NCI-H2227 (cell line): ENCODE results near the gene CD44.

Experiments used
- DNase-seq: peaks from one replicate; lab custom pipeline; 2025; ENCODE audit not compliant: unreplicated experiment; lab: John Stamatoyannopoulos, UW

Gene CD44

DNA sequence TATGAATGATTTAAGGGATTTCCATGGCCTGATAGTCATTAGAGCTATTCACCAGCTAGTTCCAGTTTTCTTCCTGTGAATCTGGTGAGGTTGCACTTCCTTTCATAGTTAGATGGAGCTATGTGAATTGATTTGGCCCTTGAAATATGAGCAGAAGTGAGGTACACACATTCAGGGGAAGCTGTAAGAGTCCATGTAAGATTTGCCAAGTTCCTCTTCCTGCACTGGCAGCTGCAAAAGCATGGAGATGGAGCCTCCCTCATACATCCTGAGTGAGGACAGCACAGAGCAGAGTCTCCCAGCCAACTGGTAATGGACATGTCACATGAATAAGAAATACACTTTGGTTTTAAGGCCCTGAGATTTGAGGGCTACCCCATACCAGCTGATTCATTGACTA is 111.7 kb downstream of the CD44 start:
- DNase-seq, result no peak

DNA sequence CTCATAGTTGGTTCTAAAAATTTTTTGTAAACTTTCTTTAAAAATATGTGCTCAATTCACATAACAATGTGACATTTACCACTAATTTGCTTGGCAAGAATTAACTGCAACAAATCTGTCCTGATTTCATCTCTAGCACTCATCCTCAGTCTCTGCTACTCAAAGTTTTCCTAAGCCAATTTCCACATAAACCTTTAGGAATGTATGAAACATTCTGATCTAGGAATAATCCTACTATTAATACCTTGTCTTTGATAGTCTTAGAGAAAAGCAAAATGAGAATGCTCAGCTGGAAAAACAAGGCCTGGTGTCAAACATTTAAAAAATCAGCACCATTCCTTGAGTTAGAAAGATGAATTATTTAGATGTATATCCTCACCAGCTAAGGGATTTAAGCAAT is 114.3 kb downstream of the CD44 start:
- DNase-seq, result no peak

DNA sequence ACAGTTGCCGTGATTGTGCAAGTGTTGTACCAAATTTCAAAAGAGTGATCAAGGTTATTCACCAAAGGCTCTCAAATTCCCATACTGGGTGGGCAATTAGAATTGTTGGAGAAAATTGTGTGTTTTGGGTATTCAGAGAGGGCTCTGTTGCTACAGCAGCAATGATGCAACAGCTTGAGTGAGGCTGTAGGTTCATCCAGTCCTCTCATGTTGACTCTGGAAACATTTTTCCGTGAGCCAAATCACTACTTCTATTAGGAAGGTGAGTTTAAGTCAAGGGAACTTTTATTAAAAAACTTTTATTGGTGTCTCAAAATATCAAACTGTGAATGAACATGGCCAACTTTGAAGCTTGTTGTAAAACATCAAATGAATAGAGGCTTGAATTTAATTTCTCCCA is 116.5 kb downstream of the CD44 start:
- no peak for DNase-seq

DNA sequence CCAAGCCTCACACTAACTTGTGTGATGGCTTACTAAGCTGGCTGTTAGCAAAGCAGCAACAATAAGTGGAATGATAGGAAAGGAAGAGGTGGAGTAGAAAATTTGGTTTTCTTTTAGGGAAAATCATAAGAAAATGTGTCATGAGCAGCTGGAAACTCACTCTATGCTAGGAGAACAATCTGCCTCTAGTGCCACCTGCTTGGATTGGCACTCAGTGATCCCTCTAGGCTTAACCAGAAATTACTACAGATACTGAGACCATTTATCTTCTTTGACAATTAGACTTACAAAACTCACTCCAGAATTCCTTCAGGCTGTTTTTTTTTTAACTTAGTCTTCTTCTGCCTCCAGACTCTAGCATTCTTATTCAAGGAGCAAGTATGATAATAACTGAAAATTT is 117.3 kb downstream of the CD44 start:
- no peak for DNase-seq

DNA sequence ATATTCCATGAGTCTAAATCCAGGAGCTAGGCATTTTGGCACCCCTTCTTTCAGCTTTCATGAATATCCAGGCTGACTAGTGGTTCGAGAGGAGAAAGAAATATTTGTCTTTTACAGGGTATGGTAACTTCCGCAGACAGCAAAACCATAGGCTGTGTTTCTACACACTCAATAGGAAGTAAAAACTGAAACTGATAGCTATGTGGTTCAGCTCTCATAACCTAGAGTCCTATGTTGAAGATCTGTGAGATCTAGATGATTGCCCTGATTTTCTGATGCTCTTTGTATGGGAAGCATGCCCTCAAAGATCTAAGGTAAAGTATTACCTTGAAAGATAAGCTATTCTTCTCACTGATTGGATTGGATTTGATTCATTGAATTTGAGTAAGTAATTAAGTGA is 118.3 kb downstream of the CD44 start:
- no peak for DNase-seq

DNA sequence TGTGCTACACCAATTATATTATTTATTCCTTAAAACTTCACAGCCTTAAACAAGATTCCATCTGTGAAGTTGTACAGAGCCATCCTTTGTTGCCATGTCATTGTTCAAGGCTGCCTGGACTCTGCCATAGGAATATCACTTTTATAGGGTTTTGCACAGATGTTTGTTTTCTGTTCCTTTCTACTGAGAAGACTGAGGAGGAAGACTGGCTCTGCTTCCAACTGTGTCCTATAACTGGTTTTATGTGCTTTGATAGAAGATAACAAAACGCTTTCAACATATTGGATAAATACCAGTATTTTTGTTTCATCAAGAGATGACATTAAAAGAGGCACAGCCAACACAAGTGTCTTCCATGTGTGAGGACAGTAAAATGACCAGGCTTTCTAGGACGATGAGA is 120.6 kb downstream of the CD44 start:
- no peak for DNase-seq

DNA sequence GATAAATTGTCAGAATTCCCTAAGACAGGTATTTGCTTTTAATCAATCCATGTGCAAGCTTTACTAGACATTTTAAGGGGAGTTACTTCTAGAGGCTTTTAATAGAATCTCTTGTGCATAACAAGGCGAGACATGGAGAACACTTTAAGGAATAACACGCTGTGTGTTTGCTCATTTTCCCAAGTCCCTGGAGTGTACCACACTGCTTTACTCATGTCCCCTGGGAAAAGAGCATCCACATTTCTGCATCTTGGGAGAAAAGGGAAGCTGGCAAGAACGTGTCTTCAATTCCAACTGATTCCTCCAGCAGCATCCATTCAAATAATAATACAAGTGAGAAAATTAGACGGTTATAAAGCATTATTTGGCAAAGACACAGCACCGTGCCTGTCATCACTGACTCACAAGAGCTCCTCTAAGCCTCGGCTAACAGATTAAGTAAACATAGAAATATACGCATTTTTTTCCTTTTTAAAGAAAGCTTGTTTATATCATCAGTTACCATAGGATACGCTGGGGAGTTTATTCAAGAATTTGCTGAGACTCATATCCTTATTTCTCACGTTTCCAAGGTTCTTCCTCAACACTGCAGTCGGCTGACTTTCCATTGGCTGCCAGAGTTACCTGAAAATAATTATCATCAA is 121.5 kb downstream of the CD44 start:
- no peak for DNase-seq

DNA sequence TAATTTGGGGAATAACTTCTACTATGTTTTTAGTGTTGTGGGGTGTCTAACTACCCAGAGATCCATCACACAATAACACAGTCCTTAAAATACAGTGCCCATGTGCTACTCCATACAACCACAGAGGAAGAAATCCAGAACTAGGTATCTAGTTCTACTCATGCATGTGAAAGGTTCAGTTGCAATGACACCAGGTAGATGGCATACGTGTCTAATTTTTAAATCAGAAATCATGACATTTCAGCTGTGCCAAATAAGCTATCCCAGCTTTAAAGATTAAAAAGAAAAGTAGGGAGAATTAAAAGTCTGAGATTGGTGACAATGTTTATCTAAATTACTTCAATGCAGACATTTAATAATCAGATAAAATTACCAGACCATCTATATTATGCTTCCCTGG is 122.2 kb downstream of the CD44 start:
- no peak for DNase-seq

DNA sequence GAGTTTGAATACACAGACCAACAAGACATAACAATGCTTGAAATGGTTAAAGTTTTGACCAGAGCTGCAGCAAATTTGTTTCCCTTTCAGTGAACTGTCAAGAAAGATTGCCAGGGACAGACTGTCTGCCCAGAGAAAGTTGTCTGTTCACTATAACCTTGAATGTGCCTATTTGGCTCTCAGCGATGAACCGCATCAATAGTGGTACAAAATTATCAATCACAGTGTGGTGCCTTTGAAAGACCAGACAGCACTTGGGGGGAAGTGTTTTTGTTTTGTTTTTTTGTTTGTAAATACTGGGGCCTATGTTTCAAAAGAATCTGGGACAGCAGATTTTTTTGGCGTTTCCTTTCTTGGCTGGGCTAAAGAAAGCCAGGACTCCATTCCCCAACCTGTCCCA is 123.1 kb downstream of the CD44 start:
- DNase-seq, result no peak

DNA sequence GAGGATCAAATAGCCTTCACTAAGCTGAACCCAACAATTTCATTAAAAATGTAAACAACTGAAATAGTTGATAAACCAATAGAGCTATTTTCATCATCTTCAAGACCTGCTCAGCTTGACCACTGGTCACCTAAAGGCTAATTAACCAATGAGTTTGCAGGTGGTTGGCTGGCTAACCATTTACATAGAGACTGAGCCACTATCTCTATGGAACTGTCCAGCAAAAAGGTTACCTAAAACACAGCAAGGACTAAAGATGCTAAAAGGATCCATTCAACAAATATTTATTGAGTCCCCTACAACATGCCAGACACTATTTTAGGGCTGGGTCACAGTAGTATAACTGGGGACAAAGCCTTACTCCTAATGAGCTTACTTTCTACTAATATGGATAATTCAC is 123.8 kb downstream of the CD44 start:
- no peak for DNase-seq

DNA sequence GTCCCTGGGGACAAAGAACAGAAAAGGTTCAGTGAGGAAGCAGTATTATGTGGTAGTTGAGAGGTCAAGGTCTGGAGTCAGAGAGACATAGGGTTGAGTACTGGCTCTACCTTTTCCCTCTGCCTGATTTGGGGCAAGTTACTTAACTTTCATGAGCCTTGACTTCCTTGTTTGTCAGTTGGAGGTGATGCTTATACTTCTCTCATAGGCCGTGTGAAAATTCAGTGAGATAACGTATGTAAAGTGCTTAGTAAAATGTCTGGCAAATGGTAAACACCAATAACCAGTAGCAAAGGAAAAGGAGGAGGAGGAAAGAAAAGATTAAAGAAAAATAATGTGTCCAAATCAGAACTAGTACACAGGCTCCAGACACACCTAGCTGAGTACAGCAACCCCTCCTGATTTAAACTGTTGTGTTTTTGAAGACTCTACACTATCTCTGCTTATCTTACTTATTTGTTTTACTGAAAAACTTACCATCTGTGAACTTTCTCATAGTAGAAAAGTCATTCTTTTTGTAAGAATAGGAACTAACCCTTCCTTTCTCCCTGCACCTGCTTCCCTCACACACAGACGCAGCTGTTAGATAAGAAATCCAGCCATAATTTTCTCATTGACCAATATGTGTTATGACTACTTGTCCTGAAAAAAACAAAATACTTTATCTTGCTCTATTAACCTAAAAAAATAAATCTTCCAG is 126.9 kb downstream of the CD44 start:
- DNase-seq, result no peak

DNA sequence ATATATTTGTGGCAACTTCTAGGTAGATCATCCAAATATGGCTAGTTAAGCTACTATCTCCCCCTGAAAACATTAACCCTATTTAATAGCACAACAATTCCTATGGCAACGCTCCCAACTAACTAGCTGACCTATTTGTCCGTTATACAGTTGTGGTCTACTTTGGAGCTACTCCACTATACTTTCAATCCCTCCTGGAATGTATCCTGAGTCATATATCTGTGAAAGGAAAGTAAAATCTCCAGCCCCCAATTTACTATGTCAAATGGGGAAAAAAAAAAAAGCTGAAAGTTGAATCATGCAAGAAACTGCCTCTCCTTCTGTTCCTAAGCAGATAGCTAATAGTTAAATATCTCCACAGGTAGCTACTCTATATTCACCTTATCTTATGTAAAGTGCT is 128.5 kb downstream of the CD44 start:
- no peak for DNase-seq

DNA sequence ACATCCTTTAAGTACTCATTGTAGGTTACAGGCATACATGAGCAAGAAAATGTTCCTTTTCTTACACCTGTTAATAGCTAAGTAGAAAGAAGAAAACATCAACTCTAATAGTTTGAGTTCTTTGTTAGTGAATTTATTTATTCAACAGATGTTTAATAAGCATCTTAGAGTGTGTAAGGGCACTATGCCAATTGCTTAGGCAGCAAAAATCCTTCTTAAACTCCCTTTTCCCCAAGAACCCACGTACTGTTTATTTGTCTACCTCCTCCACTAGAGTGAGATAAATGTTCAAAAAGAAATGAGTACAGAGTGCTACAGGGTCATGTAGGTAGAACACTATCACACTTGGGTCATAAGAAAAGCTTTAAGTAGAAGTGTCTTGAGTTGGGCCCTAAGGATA is 131.4 kb downstream of the CD44 start:
- DNase-seq, result no peak

DNA sequence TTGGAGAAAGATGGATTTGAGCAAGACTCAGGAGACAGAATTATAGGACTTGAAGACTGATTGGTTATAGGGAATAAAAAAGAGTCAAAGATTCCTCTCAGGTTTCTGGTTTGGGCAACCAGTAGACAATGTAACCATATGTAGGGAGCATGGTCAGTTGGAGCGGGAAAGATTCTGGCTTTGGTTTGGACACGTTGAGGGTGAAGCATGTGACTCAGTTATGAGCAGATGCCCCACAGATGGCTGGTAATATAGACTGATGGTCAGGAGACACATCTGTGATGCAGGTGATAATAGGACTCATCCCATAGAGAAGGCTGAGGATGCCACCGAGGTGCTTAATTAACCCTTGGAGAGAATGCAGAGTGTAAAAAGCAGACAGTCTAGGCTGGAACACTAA is 132.1 kb downstream of the CD44 start:
- DNase-seq, result no peak

DNA sequence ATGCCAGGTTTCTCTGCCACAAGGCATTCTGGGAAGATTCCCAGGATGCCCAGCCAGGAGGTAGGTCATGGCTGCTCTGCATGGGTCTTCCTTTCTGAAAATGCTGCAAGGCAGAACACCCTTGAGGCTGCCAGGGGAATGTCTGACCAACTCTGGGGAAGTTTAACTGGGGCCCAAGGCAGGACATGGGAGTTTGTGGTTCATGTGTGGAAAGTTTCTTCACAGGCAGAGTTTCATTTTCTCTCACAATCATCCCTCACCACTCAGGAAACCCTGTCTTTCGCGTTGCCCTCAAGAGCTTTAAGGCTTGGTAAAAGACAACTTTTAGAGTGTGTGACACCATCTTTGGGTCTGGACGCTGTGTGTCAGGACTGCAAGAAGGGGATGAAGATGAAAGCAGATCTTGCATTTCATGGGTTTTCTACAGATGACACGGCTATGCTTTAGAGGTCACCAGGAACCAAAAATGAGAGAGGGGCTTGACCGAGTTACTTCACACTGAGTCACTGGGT is 133.5 kb downstream of the CD44 start:
- DNase-seq, result no peak

DNA sequence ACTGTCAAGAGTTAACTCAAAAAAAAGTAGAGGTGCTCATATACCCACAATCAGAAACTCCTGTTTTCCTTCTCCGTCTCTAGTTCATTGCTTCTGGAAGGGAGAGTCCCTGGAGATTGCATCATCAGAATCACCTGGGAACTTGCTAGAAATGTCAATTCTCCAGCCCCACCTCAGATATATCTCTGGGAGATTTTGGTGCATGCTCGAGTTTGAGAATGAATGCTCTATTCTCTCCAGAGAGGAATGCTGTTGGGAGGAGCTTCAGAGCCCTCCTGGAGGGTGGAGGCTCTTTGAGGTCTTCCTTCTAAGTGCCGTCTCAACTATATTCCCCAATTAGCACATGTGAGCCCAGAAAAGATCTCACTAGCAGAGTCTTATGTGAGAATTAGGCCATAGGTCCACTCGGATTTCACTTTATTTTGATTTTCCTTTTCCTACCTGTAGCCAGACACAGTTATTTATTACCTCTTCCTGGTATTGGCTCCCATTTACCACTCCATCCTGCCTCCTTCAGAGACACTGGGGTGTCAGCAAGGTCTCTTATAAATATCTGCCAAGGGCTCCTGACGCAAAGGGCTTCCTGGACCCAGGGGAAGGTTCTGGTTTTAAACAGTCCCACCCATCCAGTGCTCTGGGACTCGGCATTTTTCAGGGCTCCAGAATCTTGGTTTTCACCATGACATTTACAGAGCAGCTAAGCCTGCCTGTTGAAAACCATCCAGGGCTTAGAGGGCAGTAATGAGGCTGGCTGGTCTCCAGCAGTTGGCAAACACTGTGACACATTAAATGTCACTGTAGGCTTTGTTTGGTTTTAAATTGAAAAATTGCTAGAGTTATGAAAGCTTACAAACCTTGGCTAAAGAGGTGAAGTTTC is 136.2 kb downstream of the CD44 start:
- DNase-seq, result no peak

DNA sequence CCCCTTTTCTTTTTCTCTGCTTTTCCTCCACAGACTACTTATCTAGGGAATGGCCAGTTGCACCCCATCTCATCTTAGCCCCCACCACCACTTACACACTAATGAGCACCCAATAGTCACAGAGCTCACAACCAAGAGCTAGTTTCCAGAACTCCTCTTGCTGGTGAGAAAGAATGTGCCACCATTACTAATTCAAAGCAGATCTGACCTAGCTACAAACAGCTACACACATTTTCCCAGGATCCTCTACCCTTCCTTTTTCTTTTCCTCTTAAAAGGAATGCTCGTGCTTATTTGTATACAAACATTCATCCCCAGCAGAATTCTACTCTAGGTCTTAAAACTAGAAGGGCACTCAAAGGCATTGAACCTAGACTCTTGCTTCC is 136.8 kb downstream of the CD44 start:
- DNase-seq, result no peak

DNA sequence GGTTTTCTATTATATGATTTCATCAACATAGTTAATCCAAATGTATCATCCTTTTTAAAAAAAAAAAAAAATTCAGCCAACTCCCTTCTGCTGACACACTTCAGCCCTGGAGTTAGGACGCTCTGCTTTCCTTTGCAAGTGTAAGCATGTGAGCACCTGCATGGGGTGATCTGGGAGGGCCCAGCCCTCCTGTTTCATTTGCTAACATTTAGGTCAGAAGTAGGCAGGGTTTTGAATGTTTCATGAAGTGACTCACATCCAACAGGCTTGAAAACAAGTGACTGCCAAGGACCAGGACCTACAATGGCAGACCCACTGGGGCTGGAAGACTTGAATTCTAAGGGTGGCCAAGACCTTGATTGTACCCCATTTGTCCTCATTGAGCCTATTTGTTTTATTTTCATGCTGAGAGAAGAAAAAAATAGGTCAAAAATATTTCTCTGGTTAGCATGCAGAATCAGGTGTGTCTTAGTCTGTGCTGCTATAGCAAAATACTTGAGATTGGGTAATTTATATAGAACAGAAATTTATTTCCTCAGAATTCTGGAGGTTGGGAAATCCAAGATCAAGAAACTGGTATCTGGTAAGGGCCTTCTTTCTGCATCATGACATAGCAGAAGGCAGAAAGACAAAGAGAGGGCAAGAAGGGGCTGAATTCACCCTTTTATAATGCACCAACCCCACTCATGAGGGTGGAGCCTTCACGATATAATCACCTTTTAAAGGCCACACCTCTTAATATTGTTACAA is 137.6 kb downstream of the CD44 start:
- DNase-seq, result no peak

DNA sequence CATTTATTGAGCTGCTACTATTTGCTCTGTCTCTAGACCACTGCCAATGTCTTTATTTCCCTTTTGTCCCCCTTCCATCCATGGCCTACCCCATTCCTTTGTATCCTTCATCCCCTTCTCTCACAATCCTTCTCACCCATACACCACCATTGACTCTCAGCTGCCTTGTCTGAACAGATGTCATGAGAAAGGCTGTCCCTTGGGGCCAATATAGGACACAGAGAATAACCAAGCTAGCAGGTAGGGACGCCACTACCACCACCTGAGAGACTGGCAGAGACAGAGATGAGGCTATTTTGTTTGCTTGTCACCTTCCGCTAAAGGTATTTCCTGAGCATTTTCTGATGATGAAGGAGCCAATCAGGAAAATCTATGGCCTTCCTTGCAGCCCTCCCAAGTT is 138.9 kb downstream of the CD44 start:
- no peak for DNase-seq

DNA sequence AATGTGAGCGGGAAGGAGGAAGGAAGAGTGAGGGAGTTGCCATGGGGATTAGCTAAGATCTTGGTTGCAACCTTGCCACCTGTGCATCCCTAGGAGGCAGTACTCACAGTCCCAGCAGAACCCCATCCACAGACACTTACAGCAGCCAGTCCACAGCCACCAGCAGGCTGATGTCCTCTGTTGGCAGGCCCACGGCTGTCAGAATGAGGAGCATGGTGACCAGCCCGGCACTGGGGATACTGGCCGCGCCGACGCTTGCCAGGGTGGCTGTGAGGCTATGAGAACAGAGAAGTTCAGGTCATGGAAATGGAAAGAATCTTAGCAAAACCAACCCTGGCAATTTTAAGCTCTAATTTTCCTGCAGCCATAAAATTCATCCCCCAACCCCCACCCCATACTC is 141.8 kb downstream of the CD44 start:
- no peak for DNase-seq

DNA sequence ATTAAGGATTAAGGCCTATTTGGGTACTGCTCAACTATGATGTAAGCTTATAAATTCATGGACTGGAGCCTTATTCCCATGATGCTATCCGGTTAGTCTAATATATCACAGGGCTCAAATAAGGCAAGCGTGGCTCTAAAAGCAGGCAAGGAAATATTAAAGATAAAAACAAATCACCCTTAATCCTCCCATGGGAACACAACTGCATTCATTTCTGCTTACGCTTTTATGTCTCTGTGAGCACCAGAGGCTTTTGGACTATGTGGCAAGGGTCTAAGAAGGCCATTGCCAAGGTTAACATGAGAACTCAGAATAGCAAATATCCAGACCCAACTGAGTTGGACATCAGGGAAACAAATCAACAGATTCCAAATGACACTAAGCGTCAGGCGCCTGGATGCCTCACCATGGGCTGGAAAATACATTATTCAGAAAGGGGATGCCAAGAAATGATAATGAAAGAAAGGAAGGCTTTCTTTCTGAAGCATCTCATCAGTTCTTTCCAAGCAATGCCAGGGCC is 142.3 kb downstream of the CD44 start:
- no peak for DNase-seq
